HEK293 (cell line): ENCODE measurements around the gene RIOX2.

Experiments
- CTCF ChIA-PET: fragments of 350-600 bp; formaldehyde crosslinking; extraction: SDS; loops from one replicate; lab custom pipeline; 2021; ENCODE audit warnings: antibody characterized with exemption; lab: Yijun Ruan, JAX
- POLR2A ChIA-PET: fragments of 300-600 bp; formaldehyde crosslinking; extraction: SDS; loops from one replicate; lab custom pipeline; 2020; ENCODE audit warnings: antibody characterized with exemption, inconsistent platforms; lab: Yijun Ruan, JAX
- H3K27ac ChIP-seq: fragments of 200-500 bp; sonication (Bioruptor generic); 2 replicates; pipeline ENCODE4 v1.5.1; 2014; ENCODE audit warnings: low read depth, low read length, control low read depth, inconsistent platforms; ENCODE audit errors: extremely low read depth
- H3K36me3 ChIP-seq, 2 experiments: fragments of 200-500 bp in 1 of 2; sonication (Bioruptor generic) in 1 of 2; 1 replicate in 1 of 2; 2 replicates in 1 of 2; pipeline ENCODE4 v1.5.1; 2014 to 2017; ENCODE audit warnings: inconsistent platforms in 2 of 2, low read length in 2 of 2; ENCODE audit not compliant: control insufficient read depth in 2 of 2, insufficient read depth in 1 of 2
- H3K4me1 ChIP-seq: fragments of 200-500 bp; sonication (Bioruptor generic); 2 replicates; pipeline ENCODE4 v1.5.1; 2014; ENCODE audit warnings: mild to moderate bottlenecking, low read length, inconsistent platforms; ENCODE audit not compliant: control insufficient read depth, insufficient read depth
- H3K4me3 ChIP-seq: 2 replicates; pipeline ENCODE4 v1.5.1; 2011; ENCODE audit warnings: low read depth, mild to moderate bottlenecking, control low read depth, low read length, moderate library complexity
- H3K9me3 ChIP-seq: fragments of 200-500 bp; sonication (Bioruptor generic); 2 replicates; pipeline ENCODE4 v1.5.1; 2014; ENCODE audit warnings: low read depth, low read length, inconsistent platforms; ENCODE audit not compliant: control insufficient read depth, insufficient read depth
- KLF8 ChIP-seq: fragments of 450-650 bp; formaldehyde crosslinking; IDR thresholded peaks from 2 replicates; pipeline ENCODE4 v1.5.1; 2016; ENCODE audit warnings: missing biosample characterization, missing genetic modification characterization
- OSR2 ChIP-seq: fragments of 450-650 bp; formaldehyde crosslinking; IDR thresholded peaks from 2 replicates; pipeline ENCODE4 v1.5.1; 2016; ENCODE audit warnings: missing biosample characterization, missing genetic modification characterization
- TRIM28 ChIP-seq: IDR thresholded peaks from 2 replicates; pipeline ENCODE4 v1.6.1; 2011; ENCODE audit warnings: low read length, control low read depth, borderline replicate concordance
- ZBTB20 ChIP-seq: fragments of 450-650 bp; formaldehyde crosslinking; IDR thresholded peaks from 2 replicates; pipeline ENCODE4 v1.5.1; 2016; ENCODE audit warnings: missing biosample characterization, missing genetic modification characterization
- ZBTB7A ChIP-seq: fragments of 450-650 bp; formaldehyde crosslinking; IDR thresholded peaks from 2 replicates; pipeline ENCODE4 v1.5.1; 2016; ENCODE audit warnings: low read depth, missing biosample characterization, missing genetic modification characterization
- ZFP3 ChIP-seq: fragments of 450-650 bp; formaldehyde crosslinking; IDR thresholded peaks from 2 replicates; pipeline ENCODE4 v1.5.1; 2016; ENCODE audit warnings: low read depth, missing biosample characterization, missing genetic modification characterization
- ZFP41 ChIP-seq: fragments of 450-650 bp; formaldehyde crosslinking; IDR thresholded peaks from 2 replicates; pipeline ENCODE4 v1.5.1; 2016; ENCODE audit warnings: missing biosample characterization, missing genetic modification characterization, borderline replicate concordance
- ZNF132 ChIP-seq: fragments of 450-650 bp; formaldehyde crosslinking; IDR thresholded peaks from 2 replicates; pipeline ENCODE4 v1.5.1; 2017; ENCODE audit warnings: missing biosample characterization, missing genetic modification characterization, borderline replicate concordance
- ZNF140 ChIP-seq: fragments of 450-650 bp; formaldehyde crosslinking; IDR thresholded peaks from 2 replicates; pipeline ENCODE4 v1.5.1; 2016; ENCODE audit warnings: missing biosample characterization, missing genetic modification characterization
- ZNF157 ChIP-seq: fragments of 450-650 bp; formaldehyde crosslinking; IDR thresholded peaks from 2 replicates; pipeline ENCODE4 v1.5.1; 2016; ENCODE audit warnings: missing biosample characterization, missing genetic modification characterization
- ZNF223 ChIP-seq: fragments of 450-650 bp; formaldehyde crosslinking; IDR thresholded peaks from 2 replicates; pipeline ENCODE4 v1.5.1; 2016; ENCODE audit warnings: missing biosample characterization, missing genetic modification characterization
- ZNF26 ChIP-seq: fragments of 450-650 bp; formaldehyde crosslinking; IDR thresholded peaks from 2 replicates; pipeline ENCODE4 v1.5.1; 2016; ENCODE audit warnings: missing biosample characterization, missing genetic modification characterization
- ZNF292 ChIP-seq: fragments of 450-650 bp; formaldehyde crosslinking; IDR thresholded peaks from 2 replicates; pipeline ENCODE4 v1.5.1; 2016; ENCODE audit warnings: low read depth, missing biosample characterization, missing genetic modification characterization, borderline replicate concordance
- ZNF302 ChIP-seq: fragments of 450-650 bp; formaldehyde crosslinking; IDR thresholded peaks from 2 replicates; pipeline ENCODE4 v1.5.1; 2016; ENCODE audit warnings: missing biosample characterization, missing genetic modification characterization, low read depth
- ZNF394 ChIP-seq: fragments of 450-650 bp; formaldehyde crosslinking; IDR thresholded peaks from 2 replicates; pipeline ENCODE4 v1.5.1; 2016; ENCODE audit warnings: missing biosample characterization, missing genetic modification characterization, mild to moderate bottlenecking, moderate library complexity, borderline replicate concordance
- ZNF501 ChIP-seq: fragments of 450-650 bp; formaldehyde crosslinking; IDR thresholded peaks from 2 replicates; pipeline ENCODE4 v1.5.1; 2016; ENCODE audit warnings: missing biosample characterization, missing genetic modification characterization
- ZNF510 ChIP-seq: fragments of 450-650 bp; formaldehyde crosslinking; IDR thresholded peaks from 2 replicates; pipeline ENCODE4 v1.5.1; 2018; ENCODE audit warnings: mild to moderate bottlenecking, missing genetic modification characterization, missing biosample characterization; ENCODE audit not compliant: insufficient replicate concordance
- ZNF521 ChIP-seq: fragments of 450-650 bp; formaldehyde crosslinking; IDR thresholded peaks from 2 replicates; pipeline ENCODE4 v1.5.1; 2017; ENCODE audit warnings: missing biosample characterization, mild to moderate bottlenecking, missing genetic modification characterization
- ZNF571 ChIP-seq: fragments of 450-650 bp; formaldehyde crosslinking; IDR thresholded peaks from 2 replicates; pipeline ENCODE4 v1.5.0; 2017; ENCODE audit warnings: missing biosample characterization, missing genetic modification characterization
- ZNF629 ChIP-seq: fragments of 450-650 bp; formaldehyde crosslinking; IDR thresholded peaks from 2 replicates; pipeline ENCODE4 v1.5.1; 2017; ENCODE audit warnings: missing biosample characterization, missing genetic modification characterization
- ZNF677 ChIP-seq: fragments of 450-650 bp; IDR thresholded peaks from 2 replicates; pipeline ENCODE4 v1.5.0; 2018; ENCODE audit warnings: missing biosample characterization, mild to moderate bottlenecking, missing genetic modification characterization, moderate library complexity
- ZNF701 ChIP-seq: fragments of 450-650 bp; formaldehyde crosslinking; IDR thresholded peaks from 2 replicates; pipeline ENCODE4 v1.5.1; 2016; ENCODE audit warnings: missing biosample characterization, missing genetic modification characterization
- ZNF704 ChIP-seq: fragments of 450-650 bp; formaldehyde crosslinking; IDR thresholded peaks from 2 replicates; pipeline ENCODE4 v1.5.1; 2016; ENCODE audit warnings: missing biosample characterization, missing genetic modification characterization
- ZNF76 ChIP-seq: fragments of 450-650 bp; formaldehyde crosslinking; IDR thresholded peaks from 2 replicates; pipeline ENCODE4; 2016; ENCODE audit warnings: low read depth, missing biosample characterization, missing genetic modification characterization, borderline replicate concordance
- ZNF843 ChIP-seq: fragments of 450-650 bp; formaldehyde crosslinking; IDR thresholded peaks from 2 replicates; pipeline ENCODE4 v1.5.1; 2016; ENCODE audit warnings: missing biosample characterization, missing genetic modification characterization
- ZSCAN23 ChIP-seq: fragments of 450-650 bp; formaldehyde crosslinking; IDR thresholded peaks from 2 replicates; pipeline ENCODE4 v1.5.1; 2016; ENCODE audit warnings: missing biosample characterization, missing genetic modification characterization
- ZSCAN4 ChIP-seq: fragments of 450-650 bp; formaldehyde crosslinking; IDR thresholded peaks from 2 replicates; pipeline ENCODE4 v1.5.1; 2017; ENCODE audit warnings: missing biosample characterization, missing genetic modification characterization

Gene RIOX2

GRCh38 chr3:97935842-97936241 lies 36.4 kb downstream of the RIOX2 start (continued):
- TF ChIP-seq ZNF292 (tag by site-specific recombination) (no peak), ZNF629 (no peak), TRIM28 (no peak), ZFP3 (tag by site-specific recombination) (no peak), ZNF223 (no peak), ZNF510 (no peak), ZNF571 (tag by site-specific recombination) (no peak), ZNF394 (tag by site-specific recombination) (no peak)

- ChIA-PET CTCF (no interaction called here), POLR2A (no interaction called here)
- H3K36me3 ChIP-seq = peaks cover 0 to 33% of the 10 kb centered on the region in 2 experiments; a peak in 1 of 3 replicates
- TF ChIP-seq ZNF843 = no peak
- TF ChIP-seq ZNF521 (tag by site-specific recombination) = no peak
- TF ChIP-seq ZSCAN23 = no peak
- no peak for TF ChIP-seq TRIM28
- H3K9me3 ChIP-seq = no peaks in the 10 kb centered on the region
- no peak overlapping the region for H3K4me3 ChIP-seq
- H3K4me1 ChIP-seq = no peaks in the 10 kb centered on the region
- no peak overlapping the region for H3K27ac ChIP-seq
Observed at GRCh38 chr3:97934980-97935695, 37.1 kb downstream of the RIOX2 start.

GRCh38 chr3:97932387-97932801 lies 39.8 kb downstream of the RIOX2 start:
- Histone ChIP-seq H3K9me3 (no peaks in the 10 kb centered on the region), H3K27ac (no peak overlapping the region), H3K4me3 (no peak overlapping the region), H3K36me3 (peaks cover 0 to 20% of the 10 kb centered on the region in 2 experiments; a peak in 1 of 3 replicates), H3K4me1 (no peaks in the 10 kb centered on the region)
- ChIA-PET POLR2A (no interaction called here), CTCF (no interaction called here)
- no peak for TF ChIP-seq ZFP41 (tag by site-specific recombination)
- TF ChIP-seq ZNF701 (tag by site-specific recombination) = no peak
- no peak for TF ChIP-seq ZNF704 (tag by site-specific recombination)
- TF ChIP-seq ZNF76 = no peak
- TF ChIP-seq ZBTB7A (tag by site-specific recombination) = no peak
- no peak for TF ChIP-seq ZNF26 (tag by site-specific recombination)
- no peak for TF ChIP-seq ZSCAN4 (tag by site-specific recombination)
- TF ChIP-seq ZNF302 (tag by site-specific recombination) = no peak
- no peak for TF ChIP-seq ZNF157 (tag by site-specific recombination)
- no peak for TF ChIP-seq ZNF140 (tag by site-specific recombination)
- TF ChIP-seq ZBTB20 = no peak
- no peak for TF ChIP-seq KLF8 (tag by site-specific recombination)
- no peak for TF ChIP-seq ZNF501 (tag by site-specific recombination)
- TF ChIP-seq OSR2 (tag by site-specific recombination) = no peak
- TF ChIP-seq ZNF132 (tag by site-specific recombination) = no peak
- TF ChIP-seq ZNF677 = no peak
- TF ChIP-seq, all 188 proteins: peak for 0
